Activated T-cell treated with anti-CD3 and anti-CD28 coated beads, Interleukin-2, amount 50 U/mL, for 1 hour (primary cell): ENCODE data around the gene TM9SF2.
"Not testable (repeated sequence)": the region's sequence is repeated elsewhere in the genome, so short reads cannot be mapped to it uniquely, and the experiment has no call there.

Experiments
- DNase-seq: peaks from one replicate; pipeline ENCODE4 v3.0.0-alpha.2; 2020

TM9SF2 gene, protein sequence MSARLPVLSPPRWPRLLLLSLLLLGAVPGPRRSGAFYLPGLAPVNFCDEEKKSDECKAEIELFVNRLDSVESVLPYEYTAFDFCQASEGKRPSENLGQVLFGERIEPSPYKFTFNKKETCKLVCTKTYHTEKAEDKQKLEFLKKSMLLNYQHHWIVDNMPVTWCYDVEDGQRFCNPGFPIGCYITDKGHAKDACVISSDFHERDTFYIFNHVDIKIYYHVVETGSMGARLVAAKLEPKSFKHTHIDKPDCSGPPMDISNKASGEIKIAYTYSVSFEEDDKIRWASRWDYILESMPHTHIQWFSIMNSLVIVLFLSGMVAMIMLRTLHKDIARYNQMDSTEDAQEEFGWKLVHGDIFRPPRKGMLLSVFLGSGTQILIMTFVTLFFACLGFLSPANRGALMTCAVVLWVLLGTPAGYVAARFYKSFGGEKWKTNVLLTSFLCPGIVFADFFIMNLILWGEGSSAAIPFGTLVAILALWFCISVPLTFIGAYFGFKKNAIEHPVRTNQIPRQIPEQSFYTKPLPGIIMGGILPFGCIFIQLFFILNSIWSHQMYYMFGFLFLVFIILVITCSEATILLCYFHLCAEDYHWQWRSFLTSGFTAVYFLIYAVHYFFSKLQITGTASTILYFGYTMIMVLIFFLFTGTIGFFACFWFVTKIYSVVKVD

GRCh38 chr13:99501184-99501847 is at the start of gene TM9SF2:
Gene TM9SF2, plus strand, starts transcription at chr13:99501472. Its CDS starts 135 bp downstream, at chr13:99501607.
- DNase-seq, result peak; percentile 98

DNA sequence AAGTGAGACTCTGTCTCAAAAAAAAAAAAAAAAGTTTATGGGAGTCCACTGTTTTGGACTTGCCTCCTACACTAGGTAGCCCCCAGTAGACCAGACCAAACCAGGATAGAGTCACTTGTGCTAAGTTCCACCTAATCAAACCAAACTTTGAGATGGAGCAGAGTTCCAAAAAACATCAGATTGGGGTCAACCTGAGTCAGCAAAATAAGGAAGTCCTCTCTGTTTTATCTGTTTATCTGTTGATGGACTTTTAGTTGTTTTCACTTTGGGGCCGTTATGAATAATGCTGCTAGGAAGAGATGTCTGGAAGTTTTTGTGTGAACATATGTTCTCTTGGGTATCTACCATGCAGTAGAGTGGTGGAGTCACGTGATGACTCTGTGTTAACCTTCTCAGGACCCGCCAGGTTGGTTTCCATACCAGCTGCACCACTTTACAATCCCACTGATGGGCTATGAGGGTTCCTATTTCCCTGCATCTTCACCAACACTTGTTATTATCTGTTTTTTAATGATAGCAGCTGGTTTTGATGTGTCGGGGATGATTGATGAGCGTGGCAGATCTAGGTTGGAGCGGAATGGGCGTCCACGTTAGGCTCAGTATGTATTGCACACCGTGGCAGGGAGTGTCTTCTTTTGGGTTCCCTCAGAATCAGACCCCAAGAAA is 46.6 kb upstream of the TM9SF2 start:
- DNase-seq, result no peak

DNA sequence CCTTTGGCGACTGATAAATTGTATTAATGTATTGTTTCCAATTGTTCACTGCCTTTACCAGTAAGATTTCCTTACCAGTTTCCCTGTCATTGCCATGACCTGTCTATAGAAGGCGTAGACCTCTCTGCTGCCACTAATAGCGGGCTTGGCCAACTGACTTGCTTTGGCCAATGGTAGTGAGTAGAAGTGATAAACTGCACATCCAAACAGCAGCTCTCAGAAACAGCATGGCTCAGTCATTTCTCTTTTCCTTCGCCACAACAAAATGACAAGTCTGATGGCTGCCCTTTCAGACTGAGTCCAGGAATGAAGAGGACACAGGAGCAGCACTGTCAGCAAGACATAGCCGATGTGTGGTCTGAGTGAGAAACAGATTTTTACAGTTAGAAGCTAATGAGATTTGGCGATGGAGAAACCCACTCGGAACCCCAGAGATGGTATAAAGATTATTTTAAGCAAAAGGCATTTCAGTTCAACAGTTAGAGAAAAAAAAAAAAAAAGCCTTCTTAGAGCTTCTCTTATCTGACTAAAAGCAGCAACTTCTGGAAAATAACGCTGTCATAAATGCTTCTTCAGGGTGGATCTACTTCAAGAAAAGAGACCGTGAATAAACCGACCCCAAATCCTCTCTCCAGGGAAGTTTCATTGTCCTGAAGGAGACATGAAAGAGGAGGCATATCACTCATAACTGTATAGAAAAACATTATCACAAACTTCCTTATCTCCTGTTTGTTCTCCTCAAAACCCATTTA is 42.0 kb upstream of the TM9SF2 start:
- no peak for DNase-seq

GRCh38 chr13:99460802-99461201 is 40.5 kb upstream of the TM9SF2 start:
- not testable (repeated sequence) for DNase-seq

GRCh38 chr13:99463646-99464397 is 37.5 kb upstream of the TM9SF2 start:
- no peak for DNase-seq

GRCh38 chr13:99464441-99464949 is 36.8 kb upstream of the TM9SF2 start:
- no peak for DNase-seq

DNA sequence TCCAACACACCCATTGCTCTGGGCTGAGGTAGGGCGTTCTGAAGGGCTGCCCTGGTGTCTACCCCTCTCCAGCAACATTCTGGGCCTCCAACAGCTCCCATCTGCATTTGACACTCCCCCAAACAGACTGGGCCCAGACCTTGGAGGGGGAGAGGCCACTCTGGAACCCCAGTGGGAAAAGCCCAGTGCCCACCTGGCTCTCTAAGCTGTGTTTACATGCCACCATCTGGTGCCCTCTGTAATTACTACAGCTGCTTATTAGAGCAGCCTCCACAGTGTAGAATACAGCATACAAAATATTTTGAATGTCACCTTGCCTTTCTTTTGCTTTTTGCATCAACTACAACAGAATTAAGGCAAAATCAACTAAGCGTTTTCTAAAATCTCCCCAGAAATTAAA is 35.8 kb upstream of the TM9SF2 start:
- no peak for DNase-seq

DNA sequence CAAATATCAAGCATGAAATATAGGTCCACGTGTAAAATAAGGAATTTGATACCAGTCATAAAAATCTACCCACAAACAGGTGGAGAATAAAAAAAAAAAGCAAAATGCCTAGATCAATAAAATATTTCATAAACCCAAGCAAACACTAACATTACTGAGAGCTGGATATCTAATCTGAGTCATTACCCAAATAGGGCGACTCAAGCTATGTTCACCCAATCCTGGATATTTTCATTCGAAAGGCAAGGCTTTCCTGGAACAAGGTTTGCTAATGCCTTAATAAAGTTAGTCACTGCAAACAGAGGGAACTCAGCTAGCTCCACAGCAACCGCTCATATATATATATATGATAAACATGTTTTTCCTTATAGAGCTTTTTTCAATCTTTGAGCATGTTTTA is 33.5 kb upstream of the TM9SF2 start:
- DNase-seq, result no peak

DNA sequence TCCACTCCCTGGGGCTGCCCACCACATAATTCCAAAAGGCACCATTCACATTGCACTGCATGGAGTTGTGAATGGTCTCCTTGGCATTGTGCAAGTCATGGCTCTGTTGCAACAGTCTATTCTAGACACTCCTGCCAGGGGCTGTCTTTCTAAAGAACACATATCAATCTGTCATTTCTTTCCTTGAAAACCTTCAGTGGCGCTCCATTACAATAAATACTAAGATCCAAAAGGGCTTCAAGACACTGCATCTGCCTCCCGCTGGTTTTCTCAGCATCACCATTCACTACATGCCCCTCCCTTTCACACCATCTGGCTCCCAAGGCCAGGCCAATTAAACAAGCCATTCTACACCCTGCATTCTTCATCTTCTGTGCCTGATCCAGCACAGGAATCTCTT is 32.2 kb upstream of the TM9SF2 start:
- no peak for DNase-seq

- no peak for DNase-seq
Observed at GRCh38 chr13:99470027-99470426, 31.2 kb upstream of the TM9SF2 start.

GRCh38 chr13:99471221-99472121 is 29.8 kb upstream of the TM9SF2 start:
- no peak for DNase-seq

- DNase-seq, result no peak
Observed at GRCh38 chr13:99472122-99472440, 29.2 kb upstream of the TM9SF2 start.

DNA sequence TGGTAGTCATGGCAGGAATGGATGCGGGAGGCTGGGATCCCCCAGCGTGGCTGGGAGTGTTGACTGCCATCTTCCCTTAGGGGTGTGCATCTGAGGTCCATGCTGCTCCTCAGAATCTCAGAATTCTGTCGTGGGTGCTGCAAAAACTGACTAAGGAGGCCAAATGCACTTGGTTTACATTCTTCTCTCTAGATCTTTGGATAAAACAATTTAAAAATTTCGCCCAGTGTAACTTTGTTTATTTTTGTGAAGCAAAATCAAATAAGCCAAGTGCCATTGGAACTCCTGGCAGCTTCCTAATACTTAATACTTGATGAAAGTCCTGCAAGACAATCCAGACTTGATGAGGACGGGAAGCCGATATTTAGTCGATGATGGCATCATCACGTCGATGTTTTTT is 27.8 kb upstream of the TM9SF2 start:
- DNase-seq, result no peak

DNA sequence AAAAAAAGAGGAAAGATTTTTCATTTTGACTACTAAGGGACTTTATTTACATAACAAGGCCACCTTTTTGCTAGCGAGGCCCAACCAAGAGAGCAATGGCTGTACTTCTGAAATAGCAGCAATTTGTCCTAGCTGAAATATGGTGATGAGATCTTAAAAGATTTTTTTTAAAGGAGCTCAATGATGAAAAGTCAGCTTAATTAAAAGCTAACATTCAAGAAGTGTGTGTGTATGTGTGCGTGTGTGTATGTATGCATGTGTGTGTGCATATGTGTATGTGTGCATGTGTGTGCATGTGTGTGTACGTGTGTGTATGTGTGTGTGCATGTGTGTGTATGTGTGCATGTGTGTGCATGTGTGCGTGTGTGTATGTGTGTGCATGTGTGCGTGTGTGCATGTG is 24.6 kb upstream of the TM9SF2 start:
- no peak for DNase-seq

GRCh38 chr13:99477493-99477892 is 23.8 kb upstream of the TM9SF2 start:
- DNase-seq, result no peak

DNA sequence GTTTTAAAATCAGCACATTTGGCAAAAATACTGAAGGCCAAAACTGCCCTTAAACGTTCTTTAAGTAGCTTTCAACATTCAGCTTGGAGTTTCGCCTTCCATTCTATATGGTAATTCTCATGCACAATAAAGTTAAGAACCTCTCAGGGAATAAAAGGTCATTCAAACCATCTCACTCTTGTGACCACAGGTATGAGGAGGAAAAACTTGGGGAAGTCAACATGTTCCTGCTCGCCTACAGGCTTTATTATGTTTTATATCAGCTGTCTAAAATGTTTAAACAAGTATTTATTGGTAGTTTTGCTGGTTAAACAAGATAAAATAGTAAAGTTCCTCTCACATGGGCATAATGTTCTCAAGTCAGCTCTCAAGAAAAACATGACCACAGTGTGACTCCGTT is 19.9 kb upstream of the TM9SF2 start:
- DNase-seq, result no peak

DNA sequence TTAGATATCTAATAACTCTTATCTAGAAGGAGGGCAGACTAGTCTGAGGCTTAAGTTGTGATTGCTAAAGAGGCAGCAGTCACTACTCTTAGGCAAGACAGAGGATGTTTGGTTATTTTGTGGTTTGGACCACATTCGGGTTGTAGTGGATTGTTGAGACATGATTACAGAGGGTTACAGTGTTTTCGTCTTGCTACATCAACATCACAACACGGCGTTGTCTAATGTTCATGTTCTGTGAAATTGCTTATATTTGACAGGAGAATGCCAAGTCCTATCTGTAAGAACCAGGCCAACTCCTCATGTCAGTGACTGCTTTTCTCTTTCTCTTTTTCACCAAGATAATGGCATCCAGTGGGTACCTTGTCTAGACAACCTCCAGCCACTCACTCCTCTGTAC is 16.8 kb upstream of the TM9SF2 start:
- DNase-seq, result no peak

DNA sequence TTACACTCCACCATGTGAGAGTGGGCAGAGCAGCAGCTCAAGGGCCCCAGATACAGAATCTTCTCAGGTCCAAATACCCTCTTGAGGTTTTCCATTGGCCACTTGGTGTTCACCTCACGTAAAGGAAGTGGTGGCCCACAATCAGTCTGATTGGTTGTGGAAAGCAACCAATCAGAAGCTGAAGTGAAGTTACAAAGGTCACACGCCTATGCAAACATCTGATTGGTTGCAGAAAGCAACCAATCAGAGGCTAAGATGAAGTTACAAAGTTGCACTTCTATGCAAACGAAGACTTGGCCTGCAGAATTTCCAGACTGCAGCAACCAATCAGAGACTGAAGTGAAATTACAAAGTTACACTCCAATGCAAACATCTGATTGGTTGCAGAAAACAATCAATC is 14.3 kb upstream of the TM9SF2 start:
- no peak for DNase-seq

GRCh38 chr13:99489028-99489427 is 12.2 kb upstream of the TM9SF2 start:
- DNase-seq, result no peak

DNA sequence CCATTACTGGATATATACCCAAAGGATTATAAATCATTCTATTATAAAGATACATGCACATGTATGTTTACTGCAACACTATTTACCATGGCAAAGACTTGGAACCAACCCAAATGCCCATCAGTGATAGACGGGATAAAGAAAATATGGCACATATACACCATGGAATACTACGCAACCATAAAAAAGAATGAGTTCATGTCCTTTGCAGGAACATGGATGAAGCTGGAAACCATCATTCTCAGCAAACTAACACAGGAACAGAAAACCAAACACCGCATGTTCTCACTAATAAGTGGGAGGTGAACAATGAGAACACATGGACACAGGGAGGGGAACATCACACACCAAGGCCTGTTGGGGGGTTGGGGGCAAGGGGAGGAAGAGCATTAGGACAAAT is 9.5 kb upstream of the TM9SF2 start:
- not testable (repeated sequence) for DNase-seq
